Mesothelial cell of epicardium (in vitro differentiated cells): ENCODE results near the gene EDIL3. TPM values are rescaled to one million over a fixed set of nuclear protein-coding genes. Genes with fewer than 3 reads are reported as not detected.
A peak's percentile ranks its signal among the peaks of the same experiment; 100 is the strongest.

ENCODE experiments used
- DNase-seq, 2 experiments: peaks; one replicate each; pipeline ENCODE4 v3.0.0; 2021; ENCODE audit warnings: low spot score in 2 of 2; ENCODE audit not compliant: unreplicated experiment in 2 of 2
- H3K27ac Mint-ChIP-seq: 2 replicates; pipeline ENCODE4 v1.8.0; 2021; ENCODE audit warnings: mixed read lengths
- H3K27me3 Mint-ChIP-seq: 2 replicates; pipeline ENCODE4 v1.8.0; 2021; ENCODE audit warnings: low read depth, mixed read lengths
- H3K36me3 Mint-ChIP-seq: 2 replicates; pipeline ENCODE4 v1.8.0; 2021; ENCODE audit warnings: mixed read lengths
- H3K4me1 Mint-ChIP-seq: 2 replicates; pipeline ENCODE4 v1.8.0; 2021; ENCODE audit warnings: mixed read lengths
- H3K4me3 Mint-ChIP-seq: 2 replicates; pipeline ENCODE4 v1.8.0; 2021; ENCODE audit warnings: mild to moderate bottlenecking, moderate library complexity, mixed read lengths
- H3K9me3 Mint-ChIP-seq: 2 replicates; pipeline ENCODE4 v1.8.0; 2021; ENCODE audit warnings: mixed read lengths
- CTCF ChIP-seq: fragments of 200-600 bp; sonication (generic); IDR thresholded peaks from one replicate; pipeline ENCODE4 v1.5.0; 2021; ENCODE audit warnings: antibody characterized with exemption; ENCODE audit not compliant: unreplicated experiment
- total RNA-seq: library from RNA; stranded (reverse); gene quantifications from 3 replicates; pipeline ENCODE4 v1.2.1, GENCODE V29; 2021

EDIL3 gene
- total RNA-seq, 1 donor from 2014 or later: 51.3 TPM

GRCh38 chr5:83913593-83913992 lies 471.1 kb downstream of the EDIL3 start:
- no peaks in the 10 kb centered on the region for H3K36me3 Mint-ChIP-seq
- H3K4me1 Mint-ChIP-seq: peaks cover 10% of the 10 kb centered on the region
- DNase-seq: no peak
- no peak overlapping the region for H3K27ac Mint-ChIP-seq
- no peak overlapping the region for H3K4me3 Mint-ChIP-seq
- no peaks in the 10 kb centered on the region for H3K27me3 Mint-ChIP-seq
- H3K9me3 Mint-ChIP-seq: no peaks in the 10 kb centered on the region
- TF ChIP-seq CTCF: no peak

- no peak for TF ChIP-seq CTCF
- H3K4me1 Mint-ChIP-seq: peaks cover 2% of the 10 kb centered on the region
- no peak overlapping the region for H3K4me3 Mint-ChIP-seq
- DNase-seq: no peak
- no peaks in the 10 kb centered on the region for H3K9me3 Mint-ChIP-seq
- no peak overlapping the region for H3K27ac Mint-ChIP-seq
- H3K27me3 Mint-ChIP-seq: no peaks in the 10 kb centered on the region
- H3K36me3 Mint-ChIP-seq: no peaks in the 10 kb centered on the region
Observed at GRCh38 chr5:83911367-83911919, 473.2 kb downstream of the EDIL3 start.

- no peak for DNase-seq
- Mint-ChIP-seq H3K9me3 (no peaks in the 10 kb centered on the region), H3K27me3 (no peaks in the 10 kb centered on the region), H3K4me3 (no peak overlapping the region), H3K36me3 (no peaks in the 10 kb centered on the region), H3K4me1 (no peaks in the 10 kb centered on the region), H3K27ac (peak overlapping the region; percentile 15)
- no peak for TF ChIP-seq CTCF
Observed at GRCh38 chr5:83900306-83900705, 484.4 kb downstream of the EDIL3 start.

- Mint-ChIP-seq H3K27ac (no peak overlapping the region), H3K27me3 (no peaks in the 10 kb centered on the region), H3K4me3 (no peak overlapping the region), H3K36me3 (no peaks in the 10 kb centered on the region), H3K9me3 (no peaks in the 10 kb centered on the region), H3K4me1 (no peaks in the 10 kb centered on the region)
- TF ChIP-seq CTCF: no peak
- no peak for DNase-seq
Observed at GRCh38 chr5:83899326-83899970, 485.2 kb downstream of the EDIL3 start.

GRCh38 chr5:83895860-83896259 lies 488.8 kb downstream of the EDIL3 start:
- H3K9me3 Mint-ChIP-seq: no peaks in the 10 kb centered on the region
- H3K36me3 Mint-ChIP-seq: no peaks in the 10 kb centered on the region
- H3K27ac Mint-ChIP-seq: no peak overlapping the region
- H3K4me1 Mint-ChIP-seq: no peaks in the 10 kb centered on the region
- TF ChIP-seq CTCF: no peak
- no peaks in the 10 kb centered on the region for H3K27me3 Mint-ChIP-seq
- no peak overlapping the region for H3K4me3 Mint-ChIP-seq
- DNase-seq: no peak
